ENCODE data around the gene HIGD2B.
"Not testable (repeated sequence)": the region's sequence is repeated elsewhere in the genome, so short reads cannot be mapped to it uniquely, and the experiment has no call there.

Gene HIGD2B

DNA sequence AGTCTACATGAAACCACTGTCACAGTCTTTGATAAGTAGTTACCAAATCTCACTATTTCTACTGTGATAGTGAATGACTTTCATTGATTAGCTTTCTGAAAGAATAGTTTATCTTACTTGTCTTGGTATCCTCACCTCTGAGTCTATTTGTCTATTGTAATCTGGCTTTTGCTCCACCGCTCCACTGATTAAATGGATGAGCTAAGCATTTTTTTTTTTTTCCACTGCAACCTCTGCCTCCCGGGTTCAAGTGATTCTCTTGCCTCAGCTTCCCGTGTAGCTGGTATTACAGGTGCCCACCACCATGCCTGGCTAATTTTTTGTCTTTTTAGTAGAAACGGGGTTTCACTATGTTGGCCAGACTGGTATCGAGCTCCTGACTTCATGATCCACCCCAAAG, 13.0 kb upstream of the HIGD2B start:
- H3K9me3 Mint-ChIP-seq = no peaks in the 10 kb centered on the region
- no peaks in the 10 kb centered on the region for H3K36me3 Mint-ChIP-seq
- no peak overlapping the region for H3K4me3 Mint-ChIP-seq
- H3K27ac Mint-ChIP-seq = no peak overlapping the region
- peaks cover 5% of the 10 kb centered on the region for H3K4me1 Mint-ChIP-seq
- ATAC-seq = no peak
- no peak for DNase-seq (ENCODE audit: low spot score in 2 of 2)

GRCh38 chr15:72690938-72691337, 5.0 kb upstream of the HIGD2B start:
- H3K9me3 Mint-ChIP-seq = no peaks in the 10 kb centered on the region
- ATAC-seq (no peak), DNase-seq (ENCODE audit: low spot score in 2 of 2) (no peak)
- H3K4me3 Mint-ChIP-seq = no peak overlapping the region
- peaks cover 12% of the 10 kb centered on the region for H3K4me1 Mint-ChIP-seq
- no peak overlapping the region for H3K27ac Mint-ChIP-seq
- no peaks in the 10 kb centered on the region for H3K36me3 Mint-ChIP-seq

DNA sequence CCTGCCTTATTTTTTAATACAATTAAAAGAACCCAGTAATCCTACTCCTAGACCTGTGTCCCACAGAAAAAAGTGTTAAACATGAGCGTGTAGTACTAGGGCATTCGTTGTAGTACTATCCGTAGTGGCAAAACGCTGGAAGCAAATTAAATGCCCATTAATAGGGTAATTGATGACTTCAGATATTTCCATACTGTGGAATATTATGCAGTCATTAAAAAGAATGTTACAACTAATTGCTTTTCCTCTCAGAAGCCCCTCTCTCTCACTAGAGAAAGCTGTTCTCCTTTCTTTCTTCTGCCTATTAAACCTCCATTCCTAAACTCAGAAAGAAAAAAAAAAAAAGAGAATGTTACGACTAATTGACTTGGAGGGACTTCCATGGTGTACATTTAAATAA, 2.7 kb upstream of the HIGD2B start:
- ATAC-seq (no peak), DNase-seq (ENCODE audit: low spot score in 2 of 2) (no peak)
- no peaks in the 10 kb centered on the region for H3K9me3 Mint-ChIP-seq
- H3K36me3 Mint-ChIP-seq = no peaks in the 10 kb centered on the region
- no peak overlapping the region for H3K27ac Mint-ChIP-seq
- no peak overlapping the region for H3K4me3 Mint-ChIP-seq
- H3K4me1 Mint-ChIP-seq = peaks cover 7% of the 10 kb centered on the region

GRCh38 chr15:72685301-72685924, 569 bp downstream of the HIGD2B start:
- peak overlapping the region; percentile 98 for H3K4me3 Mint-ChIP-seq

DNA sequence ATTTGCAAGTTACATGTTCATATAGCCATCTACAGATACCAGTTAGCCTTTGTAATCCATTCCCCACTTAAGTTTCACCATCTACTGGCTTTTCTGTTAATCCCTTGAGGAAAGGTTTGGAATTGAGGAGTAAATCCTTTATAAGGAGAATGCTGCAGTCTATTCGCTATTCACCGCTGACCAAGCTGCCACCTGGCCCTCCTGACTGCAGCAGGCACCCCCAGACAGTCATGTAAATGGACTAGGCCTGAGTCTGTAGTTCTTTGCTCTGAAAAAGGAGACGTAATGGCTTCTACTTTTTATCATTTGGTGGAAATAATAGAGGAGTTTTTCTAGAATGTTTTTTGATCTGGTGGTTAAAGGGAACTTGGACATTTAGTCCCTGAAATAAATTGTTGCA, 3.2 kb downstream of the HIGD2B start:
- Mint-ChIP-seq H3K27ac (peak overlapping the region; percentile 59), H3K9me3 (no peaks in the 10 kb centered on the region), H3K4me1 (peaks cover 7% of the 10 kb centered on the region), H3K4me3 (no peak overlapping the region), H3K36me3 (peaks cover 5% of the 10 kb centered on the region)
- no peak for DNase-seq (ENCODE audit: low spot score in 2 of 2)
- ATAC-seq = no peak

More at GRCh38 chr15:72685301-72685924, 569 bp downstream of the HIGD2B start:
- H3K4me1 Mint-ChIP-seq = peaks cover 7% of the 10 kb centered on the region
- no peak for DNase-seq (ENCODE audit: low spot score in 2 of 2)
- no peaks in the 10 kb centered on the region for H3K9me3 Mint-ChIP-seq
- H3K27ac Mint-ChIP-seq = peak overlapping the region; percentile 99
- ATAC-seq = no peak
- H3K36me3 Mint-ChIP-seq = no peaks in the 10 kb centered on the region

DNA sequence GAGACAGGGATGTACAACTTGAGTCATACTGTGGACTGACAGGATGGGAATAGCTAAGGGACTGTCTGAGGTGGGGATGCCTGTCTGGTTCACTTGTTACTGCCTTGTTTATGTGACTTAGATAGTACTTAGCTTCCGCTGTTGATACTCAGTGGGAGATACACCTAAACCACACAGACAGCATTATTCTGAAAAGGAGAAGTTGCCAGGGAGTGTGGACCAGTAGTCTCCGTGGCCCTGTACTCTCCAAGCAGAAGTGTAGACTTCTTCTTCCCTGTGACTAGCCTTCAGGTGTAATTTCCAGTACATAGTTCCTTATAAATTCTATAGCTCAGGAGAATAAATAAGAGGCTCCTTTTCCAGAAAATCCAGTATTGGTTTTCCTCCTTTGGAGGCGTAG, 5.1 kb downstream of the HIGD2B start:
- Mint-ChIP-seq H3K9me3 (no peaks in the 10 kb centered on the region), H3K4me3 (no peak overlapping the region), H3K36me3 (peaks cover 5% of the 10 kb centered on the region), H3K4me1 (no peaks in the 10 kb centered on the region), H3K27ac (no peak overlapping the region)
- DNase-seq (ENCODE audit: low spot score in 2 of 2) (no peak), ATAC-seq (no peak)

- no peaks in the 10 kb centered on the region for H3K4me1 Mint-ChIP-seq
- no peak overlapping the region for H3K27ac Mint-ChIP-seq
- no peaks in the 10 kb centered on the region for H3K9me3 Mint-ChIP-seq
- DNase-seq (ENCODE audit: low spot score in 2 of 2) = no peak
- H3K36me3 Mint-ChIP-seq = peaks cover 5% of the 10 kb centered on the region
- no peak overlapping the region for H3K4me3 Mint-ChIP-seq
- no peak for ATAC-seq
These were observed 9.1 kb downstream of the HIGD2B start for GRCh38 chr15:72676838-72677237.

DNA sequence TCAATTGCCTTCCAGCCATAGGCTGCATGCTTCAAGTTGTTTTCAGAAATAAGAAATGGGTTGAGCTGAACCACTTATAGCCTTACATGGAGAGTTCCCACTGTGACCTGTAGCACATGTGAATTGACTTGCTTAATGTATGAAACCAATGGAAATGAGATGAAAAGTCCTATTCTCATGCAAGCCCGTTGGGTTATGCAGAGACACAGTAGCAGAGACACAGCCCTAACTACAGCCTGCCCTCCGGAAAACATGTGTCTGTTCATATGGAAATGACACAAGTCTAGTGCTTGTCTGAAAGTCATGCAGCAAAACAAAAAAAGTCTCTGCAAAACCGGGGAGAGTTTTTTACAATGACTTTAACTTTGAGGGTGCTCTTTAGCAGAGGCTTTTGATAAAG, 14.5 kb downstream of the HIGD2B start:
- no peak for ATAC-seq
- no peak overlapping the region for H3K27ac Mint-ChIP-seq

DNA sequence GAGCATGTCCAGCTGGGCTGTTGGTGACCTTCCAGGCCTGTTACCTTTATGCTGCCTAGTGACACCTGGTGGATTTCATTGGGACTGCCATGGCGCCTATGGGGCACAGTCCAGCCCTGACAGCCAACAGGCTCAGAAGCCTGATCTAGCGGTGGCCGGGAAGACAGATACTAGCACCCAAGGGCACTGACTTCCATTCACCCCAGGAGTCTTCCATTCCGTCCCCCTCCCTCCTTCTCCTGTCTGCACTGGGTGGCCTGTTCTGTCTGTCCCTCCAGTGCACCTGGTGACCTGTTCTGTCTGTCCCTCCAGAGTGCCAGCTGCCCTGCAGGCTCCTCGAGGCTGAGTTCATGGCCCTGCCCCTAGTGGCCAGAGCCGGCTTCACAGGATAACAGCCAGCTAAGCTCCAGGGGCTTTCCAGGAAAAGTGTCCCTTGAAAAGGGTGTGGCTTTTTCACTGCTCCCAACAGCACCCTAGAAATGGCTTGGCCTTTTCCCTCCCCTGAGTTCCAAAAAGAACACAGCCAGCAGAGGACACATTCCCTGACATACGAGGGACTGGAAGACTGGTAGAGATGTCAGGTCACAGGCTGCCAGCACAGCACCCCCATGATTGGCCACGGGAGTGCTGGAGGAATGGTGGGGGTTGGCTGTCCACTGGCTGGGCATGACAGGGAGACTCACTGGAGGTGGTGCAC, 15.2 kb downstream of the HIGD2B start:
- peak; percentile 96 for ATAC-seq

More for the DNA sequence above, 14.5 kb downstream of the HIGD2B start:
- Mint-ChIP-seq H3K9me3 (no peaks in the 10 kb centered on the region), H3K4me3 (no peak overlapping the region), H3K36me3 (no peaks in the 10 kb centered on the region), H3K4me1 (peaks cover 8% of the 10 kb centered on the region)
- DNase-seq (ENCODE audit: low spot score in 2 of 2) = no peak

DNA sequence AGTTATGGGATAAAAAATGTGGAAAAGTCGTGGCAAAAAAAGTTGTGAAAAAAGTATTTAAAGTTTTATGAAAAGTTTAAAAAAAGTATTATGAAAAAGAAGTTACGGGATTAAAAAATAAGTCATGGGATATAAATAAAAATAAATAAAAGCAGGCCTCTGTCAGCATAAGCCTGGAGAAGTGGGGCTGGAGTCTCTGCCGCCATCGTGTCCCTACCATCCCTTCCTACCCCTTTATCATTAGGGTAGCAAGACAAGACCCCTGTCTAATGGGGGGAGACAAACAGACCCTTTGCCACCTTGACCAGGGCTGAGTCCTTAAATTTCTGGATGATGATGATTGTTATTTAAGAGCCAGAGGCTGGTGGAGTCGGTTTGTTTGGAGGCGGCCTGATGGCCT, 16.2 kb downstream of the HIGD2B start:
- not testable (repeated sequence) for H3K27ac Mint-ChIP-seq; H3K36me3 Mint-ChIP-seq; ATAC-seq; DNase-seq (ENCODE audit: low spot score in 2 of 2); H3K9me3 Mint-ChIP-seq; H3K4me1 Mint-ChIP-seq; H3K4me3 Mint-ChIP-seq

More for the DNA sequence above, 15.2 kb downstream of the HIGD2B start:
- not testable (repeated sequence) for H3K9me3 Mint-ChIP-seq, H3K27ac Mint-ChIP-seq, H3K4me1 Mint-ChIP-seq, H3K36me3 Mint-ChIP-seq
- DNase-seq (ENCODE audit: low spot score in 2 of 2) = peak; percentile 66 to 87
- peak overlapping the region; percentile 67 for H3K4me3 Mint-ChIP-seq

DNA sequence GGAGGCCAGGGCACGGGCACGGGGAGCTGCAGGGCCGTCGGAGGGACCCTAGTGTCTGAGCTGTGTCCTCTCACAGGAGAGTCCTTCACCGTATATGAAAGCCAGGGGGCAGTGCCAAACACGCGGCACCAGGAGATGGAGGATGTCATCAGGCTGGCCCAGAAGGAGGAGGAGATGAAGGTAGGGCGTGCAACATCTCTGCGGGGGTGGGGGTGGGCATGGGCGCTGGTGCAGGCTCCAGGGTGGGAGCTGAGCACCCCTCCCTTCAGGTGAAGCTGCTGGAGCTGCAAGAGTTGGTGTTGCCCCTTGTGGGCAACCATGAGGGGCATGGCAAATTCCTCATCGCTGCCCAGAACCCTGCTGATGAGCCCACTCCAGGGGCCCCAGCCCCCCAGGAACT, 20.3 kb downstream of the HIGD2B start:
- not testable (repeated sequence) for H3K9me3 Mint-ChIP-seq; ATAC-seq; H3K36me3 Mint-ChIP-seq; DNase-seq (ENCODE audit: low spot score in 2 of 2); H3K27ac Mint-ChIP-seq; H3K4me1 Mint-ChIP-seq; H3K4me3 Mint-ChIP-seq

DNA sequence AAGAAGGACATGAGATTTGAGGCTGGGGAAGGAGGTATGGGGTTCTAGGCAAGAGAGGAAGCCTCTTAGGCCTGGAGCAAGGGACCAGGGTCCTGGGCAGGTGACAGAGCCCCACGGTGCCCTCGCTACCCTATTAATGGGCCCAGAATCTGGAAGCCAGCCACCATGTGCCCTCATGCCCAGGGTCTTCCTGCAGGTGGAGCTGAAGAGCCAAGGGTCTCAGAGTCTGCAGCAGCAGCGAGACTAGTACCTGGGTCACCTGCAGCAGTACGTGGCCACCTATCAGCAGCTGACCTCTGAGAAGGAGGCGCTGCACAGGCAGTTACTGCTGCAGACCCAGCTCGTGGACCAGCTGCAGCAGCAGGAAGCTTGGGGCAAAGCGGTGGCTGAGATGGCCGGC, 22.1 kb downstream of the HIGD2B start:
- not testable (repeated sequence) for H3K4me1 Mint-ChIP-seq

GRCh38 chr15:72661081-72661480, 24.9 kb downstream of the HIGD2B start:
- ATAC-seq; H3K4me3 Mint-ChIP-seq; H3K4me1 Mint-ChIP-seq; DNase-seq (ENCODE audit: low spot score in 2 of 2); H3K36me3 Mint-ChIP-seq; H3K9me3 Mint-ChIP-seq; H3K27ac Mint-ChIP-seq: not testable (repeated sequence)

More for the DNA sequence above, 22.1 kb downstream of the HIGD2B start:
- H3K27ac Mint-ChIP-seq; H3K4me3 Mint-ChIP-seq; H3K9me3 Mint-ChIP-seq; DNase-seq (ENCODE audit: low spot score in 2 of 2); H3K36me3 Mint-ChIP-seq; ATAC-seq: not testable (repeated sequence)

GRCh38 chr15:72656014-72656413, 30.0 kb downstream of the HIGD2B start:
- H3K36me3 Mint-ChIP-seq; DNase-seq (ENCODE audit: low spot score in 2 of 2); H3K4me1 Mint-ChIP-seq; H3K4me3 Mint-ChIP-seq; ATAC-seq; H3K27ac Mint-ChIP-seq; H3K9me3 Mint-ChIP-seq: not testable (repeated sequence)

GRCh38 chr15:72654397-72654796, 31.6 kb downstream of the HIGD2B start, which contains the start of gene GOLGA6B:
Gene GOLGA6B (plus strand): TSS chr15:72654697. CDS start chr15:72654738, 41 bp downstream.
- DNase-seq (ENCODE audit: low spot score in 2 of 2); ATAC-seq; H3K36me3 Mint-ChIP-seq; H3K9me3 Mint-ChIP-seq; H3K27ac Mint-ChIP-seq; H3K4me3 Mint-ChIP-seq; H3K4me1 Mint-ChIP-seq: not testable (repeated sequence)

DNA sequence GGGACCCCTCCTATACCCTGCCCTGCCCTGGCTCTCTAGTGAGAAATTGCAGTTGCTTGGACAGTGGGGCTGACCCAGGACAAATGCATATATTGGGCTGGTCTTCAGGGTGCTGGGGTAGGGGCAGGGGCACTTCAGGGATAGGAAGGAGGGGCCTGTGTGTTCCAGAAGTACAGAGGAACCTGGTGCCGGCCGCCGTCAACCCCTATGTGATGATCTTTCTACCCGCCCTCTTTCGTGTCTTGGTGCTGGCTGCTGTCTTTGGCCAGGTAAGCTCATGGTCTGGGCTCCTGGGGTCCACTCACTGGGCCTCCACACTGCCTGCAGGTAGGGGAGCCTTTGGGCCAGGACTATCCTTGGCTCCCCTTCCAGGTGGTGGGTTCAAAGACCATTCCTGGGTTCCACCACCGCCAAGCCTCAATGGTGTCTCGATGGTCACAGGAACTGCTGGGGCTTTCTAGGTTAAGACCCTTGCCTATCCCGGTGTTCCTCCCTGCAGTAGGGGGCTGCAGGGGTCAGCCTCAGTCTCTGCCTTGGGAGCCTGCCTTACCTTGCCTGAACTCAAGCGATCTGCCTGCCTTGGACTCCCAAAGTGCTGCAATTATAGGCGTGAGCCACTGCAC, 37.2 kb downstream of the HIGD2B start:
- ATAC-seq; H3K9me3 Mint-ChIP-seq; H3K4me3 Mint-ChIP-seq; H3K4me1 Mint-ChIP-seq; H3K36me3 Mint-ChIP-seq; DNase-seq (ENCODE audit: low spot score in 2 of 2); H3K27ac Mint-ChIP-seq: not testable (repeated sequence)

All from stimulated activated effector memory CD8-positive, alpha-beta T cell treated with anti-CD3 and anti-CD28 coated beads, Interleukin-12 subunit alpha, Interleukin-12 subunit beta, amount 100 ng/mL, for 72 hours (primary cell).